Activated CD4-positive, alpha-beta T cell treated with anti-CD3 and anti-CD28 coated beads, Interleukin-2, amount 10 ng/mL, durations not matched to agents 7 days and 5 days (primary cell): Measurements from ENCODE around the gene KCNJ4. TPM values are rescaled to one million over a fixed set of nuclear protein-coding genes. Genes with fewer than 3 reads are reported as not detected.
A peak's percentile ranks its signal among the peaks of the same experiment; 100 is the strongest.

Source experiments
- CTCF ChIA-PET: fragments of 350-600 bp; sonication (Branson Sonifier 250); formaldehyde crosslinking; loops from one replicate; lab custom pipeline; 2021; ENCODE audit warnings: antibody characterized with exemption; lab: Charles Lee
- POLR2A ChIA-PET: fragments of 350-600 bp; sonication (Branson Sonifier 250); formaldehyde crosslinking; loops from one replicate; lab custom pipeline; 2021; ENCODE audit warnings: antibody characterized with exemption; lab: Charles Lee
- DNase-seq: peaks from one replicate; pipeline ENCODE4 v3.0.0-alpha.2; 2020
- H3K27ac Mint-ChIP-seq: one replicate; pipeline ENCODE4 v1.8.0; 2021; ENCODE audit warnings: mild to moderate bottlenecking, moderate library complexity, mixed read lengths
- H3K27me3 Mint-ChIP-seq: one replicate; pipeline ENCODE4 v1.8.0; 2021; ENCODE audit warnings: mixed read lengths
- H3K36me3 Mint-ChIP-seq: one replicate; pipeline ENCODE4 v1.8.0; 2021; ENCODE audit warnings: low read depth, mixed read lengths
- H3K4me1 Mint-ChIP-seq: one replicate; pipeline ENCODE4 v1.8.0; 2021; ENCODE audit warnings: mixed read lengths
- H3K4me3 Mint-ChIP-seq: one replicate; pipeline ENCODE4 v1.8.0; 2021; ENCODE audit warnings: mild to moderate bottlenecking, moderate library complexity, mixed read lengths
- H3K9me3 Mint-ChIP-seq: one replicate; pipeline ENCODE4 v1.8.0; 2021; ENCODE audit warnings: mixed read lengths
- total RNA-seq, 2 experiments: library from RNA; stranded (reverse); gene quantifications; one replicate each; pipeline ENCODE4 v1.2.3, GENCODE V29; 2021

Gene KCNJ4
- total RNA-seq, 2 experiments from 2014 or later, result not detected

GRCh38 chr22:38468443-38469305, 13.7 kb upstream of the KCNJ4 start:
- Mint-ChIP-seq H3K36me3 (peaks cover 2% of the 10 kb centered on the region), H3K27me3 (peaks cover 38% of the 10 kb centered on the region), H3K27ac (no peak overlapping the region), H3K9me3 (no peaks in the 10 kb centered on the region), H3K4me1 (peaks cover 9% of the 10 kb centered on the region), H3K4me3 (peak overlapping the region; percentile 32)
- POLR2A ChIA-PET, result no interaction called here
- CTCF ChIA-PET, result interaction anchor here (0.9 to 1.4 kb wide), 2 partner anchors 11 to 26 kb away, joined by 3 read pairs; no protein-coding TSS in a partner anchor
- no peak for DNase-seq

GRCh38 chr22:38467904-38468442, 13.0 kb upstream of the KCNJ4 start, which contains the start of gene KDELR3:
Gene KDELR3 (plus strand): TSS chr22:38468096. CDS start chr22:38468234, 138 bp downstream.
- Mint-ChIP-seq H3K4me1 (peaks cover 12% of the 10 kb centered on the region), H3K36me3 (peaks cover 2% of the 10 kb centered on the region), H3K4me3 (peak within 1 kb of the TSS; percentile 62), H3K27me3 (peaks cover 44% of the 10 kb centered on the region), H3K27ac (no peak within 1 kb of the TSS), H3K9me3 (no peaks in the 10 kb centered on the region)
- DNase-seq, result peak; percentile 22
- ChIA-PET CTCF (interaction anchor here (0.9 to 1.4 kb wide), 2 partner anchors 12 to 27 kb away, joined by 3 read pairs; no protein-coding TSS in a partner anchor), POLR2A (no interaction called here)

- Mint-ChIP-seq H3K4me3 (peak overlapping the region; percentile 62), H3K9me3 (no peaks in the 10 kb centered on the region), H3K27ac (no peak overlapping the region), H3K27me3 (peaks cover 47% of the 10 kb centered on the region), H3K4me1 (peaks cover 13% of the 10 kb centered on the region), H3K36me3 (peaks cover 2% of the 10 kb centered on the region)
- POLR2A ChIA-PET, result no interaction called here
- DNase-seq, result no peak
- CTCF ChIA-PET, result interaction anchor here (1.4 kb wide), 1 partner anchor 27 kb away, joined by 3 read pairs; no protein-coding TSS in a partner anchor
Measured at GRCh38 chr22:38467438-38467903, 12.5 kb upstream of the KCNJ4 start.

- Mint-ChIP-seq H3K4me3 (no peak overlapping the region), H3K36me3 (peaks cover 2% of the 10 kb centered on the region)
- POLR2A ChIA-PET, result interaction anchor here (0.6 kb wide), 1 partner anchor 135 kb away, joined by 5 read pairs; no protein-coding TSS in a partner anchor
Measured at GRCh38 chr22:38465673-38466490, 10.9 kb upstream of the KCNJ4 start.

GRCh38 chr22:38464992-38465672, 10.1 kb upstream of the KCNJ4 start:
- Mint-ChIP-seq H3K4me3 (no peak overlapping the region), H3K36me3 (peaks cover 2% of the 10 kb centered on the region), H3K4me1 (peaks cover 18% of the 10 kb centered on the region), H3K27me3 (peaks cover 70% of the 10 kb centered on the region), H3K27ac (no peak overlapping the region), H3K9me3 (no peaks in the 10 kb centered on the region)
- POLR2A ChIA-PET, result interaction anchor here (0.6 kb wide), 1 partner anchor 134 kb away, joined by 5 read pairs; no protein-coding TSS in a partner anchor
- CTCF ChIA-PET, result interaction anchor here (0.6 kb wide), 1 partner anchor 23 kb away, joined by 3 read pairs; no protein-coding TSS in a partner anchor
- DNase-seq, result no peak

More at GRCh38 chr22:38465673-38466490, 10.9 kb upstream of the KCNJ4 start:
- Mint-ChIP-seq H3K27ac (no peak overlapping the region), H3K9me3 (no peaks in the 10 kb centered on the region), H3K27me3 (peaks cover 63% of the 10 kb centered on the region), H3K4me1 (peaks cover 18% of the 10 kb centered on the region)
- no peak for DNase-seq
- CTCF ChIA-PET, result interaction anchor here (0.6 kb wide), 1 partner anchor 24 kb away, joined by 3 read pairs; no protein-coding TSS in a partner anchor

- Mint-ChIP-seq H3K27me3 (peaks cover 83% of the 10 kb centered on the region), H3K36me3 (peaks cover 2% of the 10 kb centered on the region), H3K27ac (no peak overlapping the region), H3K4me3 (no peak overlapping the region), H3K4me1 (peaks cover 18% of the 10 kb centered on the region), H3K9me3 (no peaks in the 10 kb centered on the region)
- ChIA-PET CTCF (interaction anchor here (0.7 to 1.2 kb wide), 4 partner anchors 12 to 16 kb away, joined by 3 read pairs; no protein-coding TSS in a partner anchor), POLR2A (no interaction called here)
- DNase-seq, result no peak
Measured at GRCh38 chr22:38462960-38463784, 8.2 kb upstream of the KCNJ4 start.

- POLR2A ChIA-PET, result interaction anchor here (0.6 kb wide), 1 partner anchor 19 kb away, joined by 5 read pairs; no protein-coding TSS in a partner anchor
Measured at GRCh38 chr22:38461414-38462081, 6.5 kb upstream of the KCNJ4 start.

GRCh38 chr22:38461057-38461413, 6.0 kb upstream of the KCNJ4 start:
- ChIA-PET POLR2A (no interaction called here), CTCF (interaction anchor here (1.9 kb wide), 1 partner anchor 8 kb away, joined by 6 read pairs; no protein-coding TSS in a partner anchor)
- H3K4me3 Mint-ChIP-seq, result no peak overlapping the region
- H3K4me1 Mint-ChIP-seq, result peaks cover 18% of the 10 kb centered on the region
- no peak for DNase-seq
- H3K27me3 Mint-ChIP-seq, result peaks cover 85% of the 10 kb centered on the region
- H3K36me3 Mint-ChIP-seq, result no peaks in the 10 kb centered on the region
- H3K9me3 Mint-ChIP-seq, result no peaks in the 10 kb centered on the region
- no peak overlapping the region for H3K27ac Mint-ChIP-seq

More at GRCh38 chr22:38461414-38462081, 6.5 kb upstream of the KCNJ4 start:
- no peak overlapping the region for H3K4me3 Mint-ChIP-seq
- H3K36me3 Mint-ChIP-seq, result no peaks in the 10 kb centered on the region
- no peaks in the 10 kb centered on the region for H3K9me3 Mint-ChIP-seq
- H3K27me3 Mint-ChIP-seq, result peaks cover 86% of the 10 kb centered on the region
- CTCF ChIA-PET, result interaction anchor here (0.5 to 1.9 kb wide), 2 partner anchors 8 to 355 kb away, joined by 3 to 6 read pairs; no protein-coding TSS in a partner anchor
- no peak overlapping the region for H3K27ac Mint-ChIP-seq
- DNase-seq, result peak; percentile 70
- H3K4me1 Mint-ChIP-seq, result peaks cover 14% of the 10 kb centered on the region

- H3K27me3 Mint-ChIP-seq, result peaks cover 78% of the 10 kb centered on the region
- ChIA-PET POLR2A (no interaction called here), CTCF (interaction anchor here (1.9 kb wide), 1 partner anchor 7 kb away, joined by 6 read pairs; no protein-coding TSS in a partner anchor)
- H3K4me3 Mint-ChIP-seq, result no peak overlapping the region
- H3K9me3 Mint-ChIP-seq, result no peaks in the 10 kb centered on the region
- H3K36me3 Mint-ChIP-seq, result no peaks in the 10 kb centered on the region
- no peak overlapping the region for H3K27ac Mint-ChIP-seq
- H3K4me1 Mint-ChIP-seq, result peaks cover 18% of the 10 kb centered on the region
- no peak for DNase-seq
Measured at GRCh38 chr22:38460426-38460840, 5.4 kb upstream of the KCNJ4 start.

- Mint-ChIP-seq H3K36me3 (no peaks in the 10 kb centered on the region), H3K27me3 (peaks cover 71% of the 10 kb centered on the region), H3K9me3 (no peaks in the 10 kb centered on the region), H3K4me1 (peaks cover 18% of the 10 kb centered on the region), H3K4me3 (peak overlapping the region; percentile 53), H3K27ac (no peak overlapping the region)
- ChIA-PET CTCF (no interaction called here), POLR2A (no interaction called here)
- no peak for DNase-seq
Measured at GRCh38 chr22:38456841-38457699, 2.1 kb upstream of the KCNJ4 start.
